ENCODE results near the gene SMG5.

DNA sequence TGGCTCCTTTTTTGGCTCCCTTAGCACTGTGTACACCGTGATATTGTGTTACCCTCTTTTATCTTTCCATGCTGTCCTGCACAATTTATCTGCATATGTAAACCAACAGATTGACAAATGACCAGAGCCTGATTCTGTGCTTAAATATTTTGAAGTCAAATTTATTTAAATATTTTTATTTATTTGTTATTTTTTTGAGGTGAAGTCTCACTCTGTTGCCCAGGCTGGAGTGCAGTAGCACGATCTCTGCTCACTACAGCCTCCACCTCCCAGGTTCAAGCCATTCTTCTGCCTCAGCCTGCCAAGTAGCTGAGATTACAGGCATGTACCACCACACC is 57.0 kb downstream of the SMG5 start:
- TF ChIP-seq POLR2A (IDR thresholded peaks at IDR 0.05): no peak
- TF ChIP-seq, protein P1, sequence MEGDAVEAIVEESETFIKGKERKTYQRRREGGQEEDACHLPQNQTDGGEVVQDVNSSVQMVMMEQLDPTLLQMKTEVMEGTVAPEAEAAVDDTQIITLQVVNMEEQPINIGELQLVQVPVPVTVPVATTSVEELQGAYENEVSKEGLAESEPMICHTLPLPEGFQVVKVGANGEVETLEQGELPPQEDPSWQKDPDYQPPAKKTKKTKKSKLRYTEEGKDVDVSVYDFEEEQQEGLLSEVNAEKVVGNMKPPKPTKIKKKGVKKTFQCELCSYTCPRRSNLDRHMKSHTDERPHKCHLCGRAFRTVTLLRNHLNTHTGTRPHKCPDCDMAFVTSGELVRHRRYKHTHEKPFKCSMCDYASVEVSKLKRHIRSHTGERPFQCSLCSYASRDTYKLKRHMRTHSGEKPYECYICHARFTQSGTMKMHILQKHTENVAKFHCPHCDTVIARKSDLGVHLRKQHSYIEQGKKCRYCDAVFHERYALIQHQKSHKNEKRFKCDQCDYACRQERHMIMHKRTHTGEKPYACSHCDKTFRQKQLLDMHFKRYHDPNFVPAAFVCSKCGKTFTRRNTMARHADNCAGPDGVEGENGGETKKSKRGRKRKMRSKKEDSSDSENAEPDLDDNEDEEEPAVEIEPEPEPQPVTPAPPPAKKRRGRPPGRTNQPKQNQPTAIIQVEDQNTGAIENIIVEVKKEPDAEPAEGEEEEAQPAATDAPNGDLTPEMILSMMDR (IDR thresholded peaks at IDR 0.05): no peak
- TF ChIP-seq EP300 (IDR thresholded peaks at IDR 0.05): no peak

Measured in ovary (tissue), 3 donors.